Neuronal stem cell (in vitro differentiated cells): ENCODE measurements around the gene GLB1L3.

Experiments
- DNase-seq: peaks from one replicate; pipeline ENCODE4 v3.0.0-alpha.2; 2013; ENCODE audit warnings: low spot score
- H2AFZ ChIP-seq: one replicate; pipeline ENCODE4 v1.6.1; 2013; ENCODE audit warnings: mild to moderate bottlenecking, low read length, inconsistent platforms
- H2AK5ac ChIP-seq: 2 replicates; pipeline ENCODE4 v1.6.1; 2013; ENCODE audit warnings: low read depth, mild to moderate bottlenecking, inconsistent platforms, low read length, moderate library complexity, mixed read lengths
- H2BK120ac ChIP-seq: 2 replicates; pipeline ENCODE4 v1.6.1; 2013; ENCODE audit warnings: low read depth, mild to moderate bottlenecking, inconsistent platforms, low read length, moderate library complexity, mixed read lengths
- H2BK12ac ChIP-seq: one replicate; pipeline ENCODE4 v1.6.1; 2013; ENCODE audit warnings: low read length, inconsistent platforms
- H2BK15ac ChIP-seq: 2 replicates; pipeline ENCODE4 v1.6.1; 2013; ENCODE audit warnings: mild to moderate bottlenecking, low read length, inconsistent platforms, mixed read lengths
- H2BK5ac ChIP-seq: one replicate; pipeline ENCODE4 v1.6.1; 2013; ENCODE audit warnings: inconsistent platforms, mild to moderate bottlenecking, low read length, moderate library complexity
- H3K14ac ChIP-seq: one replicate; pipeline ENCODE4 v1.6.1; 2013; ENCODE audit warnings: low read length, inconsistent platforms
- H3K18ac ChIP-seq: 2 replicates; pipeline ENCODE4 v1.6.1; 2013; ENCODE audit warnings: low read length, inconsistent platforms
- H3K23ac ChIP-seq: 2 replicates; pipeline ENCODE4 v1.6.1; 2013; ENCODE audit warnings: low read depth, mild to moderate bottlenecking, mixed read lengths, low read length, inconsistent platforms; ENCODE audit not compliant: poor library complexity
- H3K27ac ChIP-seq: replicated peaks from 3 replicates; pipeline ENCODE4 v1.5.1; 2013; ENCODE audit warnings: low read length, inconsistent platforms
- H3K27me3 ChIP-seq, 3 experiments: 2 replicates each; pipeline ENCODE4 v1.6.1; 2013; ENCODE audit warnings: low read length in 3 of 3, mild to moderate bottlenecking in 2 of 3, inconsistent platforms in 1 of 3, low read depth in 1 of 3, mixed read lengths in 1 of 3, moderate library complexity in 1 of 3; ENCODE audit not compliant: control insufficient read depth in 3 of 3, insufficient read depth in 3 of 3
- H3K36me3 ChIP-seq, 2 donors: replicated peaks in 1 of 2; 2 replicates each; pipeline ENCODE4 v1.6.1; 2013; ENCODE audit warnings: low read length in 2 of 2; ENCODE audit not compliant: control insufficient read depth in 2 of 2, insufficient read depth in 2 of 2
- H3K4ac ChIP-seq: 2 replicates; pipeline ENCODE4 v1.6.1; 2013; ENCODE audit warnings: inconsistent platforms, mild to moderate bottlenecking, low read length, moderate library complexity
- H3K4me1 ChIP-seq, 2 donors: 1 replicate in 1 of 2; 2 replicates in 1 of 2; pipeline ENCODE4 v1.6.1; 2013; ENCODE audit warnings: low read length in 2 of 2, low read depth in 1 of 2; ENCODE audit not compliant: control insufficient read depth in 2 of 2, insufficient read depth in 1 of 2
- H3K4me2 ChIP-seq: one replicate; pipeline ENCODE4 v1.6.1; 2013; ENCODE audit warnings: mild to moderate bottlenecking, low read length, inconsistent platforms; ENCODE audit not compliant: insufficient read depth, poor library complexity, severe bottlenecking
- H3K4me3 ChIP-seq, 2 donors: 2 replicates each; pipeline ENCODE4 v1.5.1; 2013; ENCODE audit warnings: low read length in 2 of 2, mild to moderate bottlenecking in 2 of 2, inconsistent platforms in 1 of 2, moderate library complexity in 1 of 2
- H3K79me1 ChIP-seq: one replicate; pipeline ENCODE4 v1.6.1; 2013; ENCODE audit warnings: low read depth, mild to moderate bottlenecking, inconsistent platforms, low read length, moderate library complexity
- H3K9ac ChIP-seq: one replicate; pipeline ENCODE4 v1.6.1; 2013; ENCODE audit warnings: mild to moderate bottlenecking, low read depth, low read length, inconsistent platforms; ENCODE audit not compliant: poor library complexity
- H3K9me3 ChIP-seq, 2 donors: replicated peaks in 1 of 2; 2 replicates each; pipeline versions ENCODE3 to v1.6.1; 2013; ENCODE audit warnings: low read length in 2 of 2, mild to moderate bottlenecking in 2 of 2, inconsistent platforms in 1 of 2, low read depth in 1 of 2, mixed read lengths in 1 of 2, moderate library complexity in 1 of 2; ENCODE audit not compliant: control insufficient read depth in 2 of 2, insufficient read depth in 1 of 2
- H4K8ac ChIP-seq: one replicate; pipeline ENCODE4 v1.6.1; 2013; ENCODE audit warnings: low read depth, mild to moderate bottlenecking, inconsistent platforms, low read length, moderate library complexity
- H4K91ac ChIP-seq: one replicate; pipeline ENCODE4 v1.6.1; 2013; ENCODE audit warnings: low read length, low read depth, mild to moderate bottlenecking, inconsistent platforms; ENCODE audit not compliant: poor library complexity
- WGBS, 2 donors: extraction: QIAGEN DNeasy Blood & Tissue Kit; methylation state at CpG; one replicate each; pipeline ENCODE4 v1.1.7; 2013; ENCODE audit warnings: missing lambda C conversion rate in 2 of 2, mixed read lengths in 1 of 2; ENCODE audit not compliant: insufficient read length in 2 of 2, insufficient replicate concordance in 1 of 2; ENCODE audit errors: extremely low coverage in 2 of 2; 5-methylcytosine and 5-hydroxymethylcytosine counted together

GLB1L3 gene

GRCh38 chr11:134360050-134360835, 84.1 kb downstream of the GLB1L3 start:
- peak overlapping the region; percentile 55 for H3K18ac ChIP-seq
- no peak overlapping the region for H3K9ac ChIP-seq
- H3K4me1 ChIP-seq: no peaks in the 10 kb centered on the region
- no peak overlapping the region for H2BK120ac ChIP-seq
- no peak overlapping the region for H2BK5ac ChIP-seq
- no peak overlapping the region for H3K4me3 ChIP-seq
- no CpG with 5 or more reads among the region's 30 CpGs for WGBS, 2 donors
- no peak overlapping the region for H4K91ac ChIP-seq
- H3K4ac ChIP-seq: no peak overlapping the region
- H3K27me3 ChIP-seq: peaks cover 0 to 3% (median 0%) of the 10 kb centered on the region in 3 experiments
- peak overlapping the region; percentile 44 for H4K8ac ChIP-seq
- no peaks in the 10 kb centered on the region for H3K9me3 ChIP-seq
- H2AFZ ChIP-seq: peak overlapping the region; percentile 78
- peak overlapping the region; percentile 51 for H2AK5ac ChIP-seq
- H3K23ac ChIP-seq: no peak overlapping the region
- H2BK12ac ChIP-seq: no peak overlapping the region
- H3K27ac ChIP-seq: no peak overlapping the region
- H3K14ac ChIP-seq: no peak overlapping the region
- H3K4me2 ChIP-seq: no peak overlapping the region
- H3K36me3 ChIP-seq: no peaks in the 10 kb centered on the region
- DNase-seq: peak; percentile 77
- no peak overlapping the region for H2BK15ac ChIP-seq
- H3K79me1 ChIP-seq: no peaks in the 10 kb centered on the region

GRCh38 chr11:134361661-134362060, 85.5 kb downstream of the GLB1L3 start:
- no peak overlapping the region for H2BK5ac ChIP-seq
- DNase-seq: no peak
- no peak overlapping the region for H2AK5ac ChIP-seq
- no peak overlapping the region for H3K9ac ChIP-seq
- no peak overlapping the region for H3K18ac ChIP-seq
- H3K23ac ChIP-seq: no peak overlapping the region
- H2BK12ac ChIP-seq: no peak overlapping the region
- no peak overlapping the region for H3K4me3 ChIP-seq
- no peak overlapping the region for H2AFZ ChIP-seq
- H2BK15ac ChIP-seq: no peak overlapping the region
- no peak overlapping the region for H3K14ac ChIP-seq
- H3K27ac ChIP-seq: no peak overlapping the region
- no peak overlapping the region for H3K4me2 ChIP-seq
- H3K79me1 ChIP-seq: no peaks in the 10 kb centered on the region
- no peaks in the 10 kb centered on the region for H3K4me1 ChIP-seq
- no CpG with 5 or more reads among the region's 26 CpGs for WGBS, 2 donors
- H3K36me3 ChIP-seq: no peaks in the 10 kb centered on the region
- no peak overlapping the region for H4K91ac ChIP-seq
- H3K4ac ChIP-seq: no peak overlapping the region
- H3K9me3 ChIP-seq: no peaks in the 10 kb centered on the region
- peaks cover 0 to 3% (median 0%) of the 10 kb centered on the region in 3 experiments for H3K27me3 ChIP-seq
- H4K8ac ChIP-seq: no peak overlapping the region
- H2BK120ac ChIP-seq: no peak overlapping the region

- no peaks in the 10 kb centered on the region for H3K79me1 ChIP-seq
- DNase-seq: no peak
- H3K4me1 ChIP-seq: no peaks in the 10 kb centered on the region
- no peak overlapping the region for H3K4me3 ChIP-seq
- no peak overlapping the region for H2BK15ac ChIP-seq
- H3K27me3 ChIP-seq: peaks cover 0 to 3% (median 0%) of the 10 kb centered on the region in 3 experiments
- H3K23ac ChIP-seq: no peak overlapping the region
- no peak overlapping the region for H3K4me2 ChIP-seq
- H3K14ac ChIP-seq: no peak overlapping the region
- H4K91ac ChIP-seq: no peak overlapping the region
- H3K18ac ChIP-seq: peak overlapping the region; percentile 20
- H3K9ac ChIP-seq: no peak overlapping the region
- H2BK5ac ChIP-seq: no peak overlapping the region
- H2BK120ac ChIP-seq: no peak overlapping the region
- no CpG with 5 or more reads among the region's 32 CpGs for WGBS, 2 donors
- no peaks in the 10 kb centered on the region for H3K36me3 ChIP-seq
- H3K9me3 ChIP-seq: no peaks in the 10 kb centered on the region
- no peak overlapping the region for H3K4ac ChIP-seq
- no peak overlapping the region for H3K27ac ChIP-seq
- no peak overlapping the region for H2AFZ ChIP-seq
- no peak overlapping the region for H2AK5ac ChIP-seq
- H4K8ac ChIP-seq: no peak overlapping the region
- peak overlapping the region; percentile 60 for H2BK12ac ChIP-seq
Observed at GRCh38 chr11:134362192-134362901, 86.2 kb downstream of the GLB1L3 start.

GRCh38 chr11:134363161-134363560, 87.0 kb downstream of the GLB1L3 start:
- Histone ChIP-seq H4K8ac (no peak overlapping the region), H2BK5ac (no peak overlapping the region), H3K36me3 (no peaks in the 10 kb centered on the region), H2BK120ac (no peak overlapping the region), H2AK5ac (no peak overlapping the region), H3K27ac (no peak overlapping the region), H2BK12ac (no peak overlapping the region), H3K9ac (no peak overlapping the region), H3K4ac (no peak overlapping the region), H4K91ac (no peak overlapping the region), H3K4me1 (no peaks in the 10 kb centered on the region), H3K9me3 (no peaks in the 10 kb centered on the region), H3K79me1 (no peaks in the 10 kb centered on the region), H3K18ac (no peak overlapping the region), H3K14ac (no peak overlapping the region), H2AFZ (no peak overlapping the region), H3K4me3 (no peak overlapping the region), H2BK15ac (no peak overlapping the region), H3K23ac (no peak overlapping the region), H3K4me2 (no peak overlapping the region), H3K27me3 (peaks cover 0 to 3% (median 0%) of the 10 kb centered on the region in 3 experiments)
- WGBS, 2 donors: no CpG with 5 or more reads among the region's 9 CpGs
- no peak for DNase-seq
